Endothelial cell of umbilical vein (primary cell): ENCODE data around the gene GTF2E1.

Source experiments
- EZH2 ChIP-seq: IDR thresholded peaks from 2 replicates; pipeline ENCODE4 v1.6.1; 2012; ENCODE audit warnings: borderline replicate concordance, low read depth, mild to moderate bottlenecking, moderate library complexity, low read length, inconsistent platforms; ENCODE audit not compliant: severe bottlenecking
- POLR2A ChIP-seq: IDR thresholded peaks from 2 replicates; pipeline ENCODE4 v1.6.1; 2012; ENCODE audit warnings: low read depth, mild to moderate bottlenecking, control low read depth, low read length
- TF ChIP-seq, protein P1 (sequence below), 2 donors: IDR thresholded peaks; 1 replicate in 1 of 2; 2 replicates in 1 of 2; pipeline ENCODE4 v1.5.1; 2011; ENCODE audit warnings: low read length in 2 of 2, mild to moderate bottlenecking in 2 of 2, moderate library complexity in 2 of 2, control low read depth in 1 of 2, inconsistent platforms in 1 of 2, low read depth in 1 of 2; ENCODE audit not compliant: insufficient read depth in 1 of 2; ENCODE audit errors: extremely low read depth in 1 of 2

DNA sequence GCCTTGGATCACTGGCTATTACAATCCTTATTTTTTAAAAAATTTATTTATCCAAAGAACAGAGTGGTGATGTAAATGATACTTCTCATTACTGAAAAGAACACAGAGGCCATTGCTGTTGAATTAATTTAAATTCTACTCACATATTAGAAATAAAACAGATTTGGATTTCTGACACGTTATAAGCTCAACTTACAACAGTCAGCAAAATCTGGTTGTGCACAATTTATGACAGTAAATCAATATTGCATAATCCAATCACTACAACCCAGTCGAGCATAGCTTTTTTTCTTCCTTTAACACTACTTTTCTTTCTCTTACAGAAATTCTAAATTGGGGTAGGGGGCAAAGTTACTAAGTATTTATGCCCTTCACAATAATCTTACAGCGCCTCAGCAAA, 43.2 kb upstream of the GTF2E1 start:
- TF ChIP-seq, protein P1, sequence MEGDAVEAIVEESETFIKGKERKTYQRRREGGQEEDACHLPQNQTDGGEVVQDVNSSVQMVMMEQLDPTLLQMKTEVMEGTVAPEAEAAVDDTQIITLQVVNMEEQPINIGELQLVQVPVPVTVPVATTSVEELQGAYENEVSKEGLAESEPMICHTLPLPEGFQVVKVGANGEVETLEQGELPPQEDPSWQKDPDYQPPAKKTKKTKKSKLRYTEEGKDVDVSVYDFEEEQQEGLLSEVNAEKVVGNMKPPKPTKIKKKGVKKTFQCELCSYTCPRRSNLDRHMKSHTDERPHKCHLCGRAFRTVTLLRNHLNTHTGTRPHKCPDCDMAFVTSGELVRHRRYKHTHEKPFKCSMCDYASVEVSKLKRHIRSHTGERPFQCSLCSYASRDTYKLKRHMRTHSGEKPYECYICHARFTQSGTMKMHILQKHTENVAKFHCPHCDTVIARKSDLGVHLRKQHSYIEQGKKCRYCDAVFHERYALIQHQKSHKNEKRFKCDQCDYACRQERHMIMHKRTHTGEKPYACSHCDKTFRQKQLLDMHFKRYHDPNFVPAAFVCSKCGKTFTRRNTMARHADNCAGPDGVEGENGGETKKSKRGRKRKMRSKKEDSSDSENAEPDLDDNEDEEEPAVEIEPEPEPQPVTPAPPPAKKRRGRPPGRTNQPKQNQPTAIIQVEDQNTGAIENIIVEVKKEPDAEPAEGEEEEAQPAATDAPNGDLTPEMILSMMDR (IDR thresholded peaks at IDR 0.05; ENCODE audit: extremely low read depth in 1 of 2, insufficient read depth in 1 of 2, low read depth in 1 of 2, low read length in 2 of 2): no peak
- TF ChIP-seq POLR2A: no peak
- TF ChIP-seq EZH2: no peak
